Sigmoid colon (tissue), 4 donors: ENCODE results near the gene RANBP1.

ENCODE experiments used
- EP300 ChIP-seq, 4 donors: sonication (generic); formaldehyde crosslinking; IDR thresholded peaks; one replicate each; pipeline ENCODE4 v1.6.1; 2017; ENCODE audit warnings: antibody characterized with exemption in 4 of 4
- POLR2A ChIP-seq, 2 donors: fragments of 450-650 bp; IDR thresholded peaks; one replicate each; pipeline ENCODE4 v1.6.1; 2016; ENCODE audit warnings: antibody characterized with exemption in 2 of 2, mild to moderate bottlenecking in 2 of 2, moderate library complexity in 2 of 2
- POLR2AphosphoS5 ChIP-seq, 4 donors: sonication (generic); formaldehyde crosslinking; IDR thresholded peaks; one replicate each; pipeline ENCODE4 v1.6.1; 2017; ENCODE audit warnings: antibody characterized with exemption in 4 of 4
- TF ChIP-seq, protein P1 (sequence below), 4 experiments: fragments of 450-650 bp in 3 of 4; fragments of 200-600 bp in 1 of 4; IDR thresholded peaks; one replicate each; pipeline ENCODE4 v1.5.1; 2016 to 2019; ENCODE audit warnings: antibody characterized with exemption in 4 of 4, mild to moderate bottlenecking in 3 of 4, moderate library complexity in 2 of 4

DNA sequence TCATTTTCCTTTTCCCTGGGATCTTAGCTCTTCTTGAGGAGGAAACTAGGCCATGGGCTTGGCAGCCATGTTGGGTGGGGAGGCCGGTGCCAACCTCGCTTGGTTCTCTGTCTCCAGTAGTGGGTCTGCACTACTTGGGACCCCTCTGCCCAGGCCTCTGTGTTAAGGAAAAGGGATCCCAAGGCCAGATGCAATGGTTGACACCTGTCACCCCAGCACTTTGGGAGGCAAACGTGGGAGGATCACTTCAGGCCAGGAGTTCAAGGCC lies 13.8 kb downstream of the RANBP1 start:
- TF ChIP-seq POLR2A (IDR thresholded peaks at IDR 0.05) (no peak), POLR2AphosphoS5 (IDR thresholded peaks at IDR 0.05) (no peak), EP300 (IDR thresholded peaks at IDR 0.05) (no peak)
- TF ChIP-seq, protein P1, sequence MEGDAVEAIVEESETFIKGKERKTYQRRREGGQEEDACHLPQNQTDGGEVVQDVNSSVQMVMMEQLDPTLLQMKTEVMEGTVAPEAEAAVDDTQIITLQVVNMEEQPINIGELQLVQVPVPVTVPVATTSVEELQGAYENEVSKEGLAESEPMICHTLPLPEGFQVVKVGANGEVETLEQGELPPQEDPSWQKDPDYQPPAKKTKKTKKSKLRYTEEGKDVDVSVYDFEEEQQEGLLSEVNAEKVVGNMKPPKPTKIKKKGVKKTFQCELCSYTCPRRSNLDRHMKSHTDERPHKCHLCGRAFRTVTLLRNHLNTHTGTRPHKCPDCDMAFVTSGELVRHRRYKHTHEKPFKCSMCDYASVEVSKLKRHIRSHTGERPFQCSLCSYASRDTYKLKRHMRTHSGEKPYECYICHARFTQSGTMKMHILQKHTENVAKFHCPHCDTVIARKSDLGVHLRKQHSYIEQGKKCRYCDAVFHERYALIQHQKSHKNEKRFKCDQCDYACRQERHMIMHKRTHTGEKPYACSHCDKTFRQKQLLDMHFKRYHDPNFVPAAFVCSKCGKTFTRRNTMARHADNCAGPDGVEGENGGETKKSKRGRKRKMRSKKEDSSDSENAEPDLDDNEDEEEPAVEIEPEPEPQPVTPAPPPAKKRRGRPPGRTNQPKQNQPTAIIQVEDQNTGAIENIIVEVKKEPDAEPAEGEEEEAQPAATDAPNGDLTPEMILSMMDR (IDR thresholded peaks at IDR 0.05): no peak
